ENCODE results near the gene FBXO24. TPM values are rescaled to one million over a fixed set of nuclear protein-coding genes. Genes with fewer than 3 reads are reported as not detected.

Gene FBXO24
- total and polyA plus RNA-seq, 2 of the 4 experiments (the other 2 are of a cell fraction), result 0.43 to 0.54 TPM

DNA sequence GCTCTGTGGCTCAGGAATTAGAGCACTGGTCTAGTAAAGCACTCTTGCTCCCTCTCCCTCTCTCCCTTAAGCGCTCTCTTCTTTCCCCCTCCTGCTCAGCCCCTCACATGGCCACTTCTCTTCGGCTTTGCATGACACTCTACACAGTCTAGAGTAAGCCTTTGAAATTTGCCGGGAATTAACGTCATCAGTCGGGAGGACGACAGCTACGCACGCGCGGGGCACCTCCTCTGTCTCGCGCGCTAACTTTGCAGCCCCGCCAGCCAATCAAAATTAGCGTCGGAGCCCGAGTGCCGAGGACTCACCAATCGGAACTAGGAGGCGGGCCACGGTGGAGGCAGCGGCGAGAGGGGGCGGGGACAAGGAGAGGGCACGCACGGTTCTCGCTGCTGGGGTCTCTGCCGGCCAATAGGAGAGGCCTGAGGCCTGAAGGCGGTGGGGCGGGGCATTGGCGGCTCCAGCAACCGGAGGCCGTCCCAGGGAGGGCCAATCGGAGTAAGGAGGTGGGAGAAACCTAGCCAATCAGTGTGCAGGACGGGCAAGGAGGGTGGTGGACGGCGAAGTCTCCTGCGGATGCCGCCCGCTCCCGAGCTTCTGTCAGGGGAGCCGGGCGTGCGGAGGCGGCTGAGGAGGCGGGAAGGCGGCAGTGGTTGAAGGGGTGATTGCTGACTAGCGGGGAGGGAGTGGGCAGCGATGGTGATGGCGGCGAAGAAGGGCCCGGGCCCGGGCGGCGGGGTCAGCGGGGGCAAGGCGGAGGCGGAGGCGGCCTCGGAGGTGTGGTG lies 47.3 kb upstream of the FBXO24 start, which contains the start of gene AGFG2 (continued):
- TF ChIP-seq, protein P1, sequence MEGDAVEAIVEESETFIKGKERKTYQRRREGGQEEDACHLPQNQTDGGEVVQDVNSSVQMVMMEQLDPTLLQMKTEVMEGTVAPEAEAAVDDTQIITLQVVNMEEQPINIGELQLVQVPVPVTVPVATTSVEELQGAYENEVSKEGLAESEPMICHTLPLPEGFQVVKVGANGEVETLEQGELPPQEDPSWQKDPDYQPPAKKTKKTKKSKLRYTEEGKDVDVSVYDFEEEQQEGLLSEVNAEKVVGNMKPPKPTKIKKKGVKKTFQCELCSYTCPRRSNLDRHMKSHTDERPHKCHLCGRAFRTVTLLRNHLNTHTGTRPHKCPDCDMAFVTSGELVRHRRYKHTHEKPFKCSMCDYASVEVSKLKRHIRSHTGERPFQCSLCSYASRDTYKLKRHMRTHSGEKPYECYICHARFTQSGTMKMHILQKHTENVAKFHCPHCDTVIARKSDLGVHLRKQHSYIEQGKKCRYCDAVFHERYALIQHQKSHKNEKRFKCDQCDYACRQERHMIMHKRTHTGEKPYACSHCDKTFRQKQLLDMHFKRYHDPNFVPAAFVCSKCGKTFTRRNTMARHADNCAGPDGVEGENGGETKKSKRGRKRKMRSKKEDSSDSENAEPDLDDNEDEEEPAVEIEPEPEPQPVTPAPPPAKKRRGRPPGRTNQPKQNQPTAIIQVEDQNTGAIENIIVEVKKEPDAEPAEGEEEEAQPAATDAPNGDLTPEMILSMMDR (conservative IDR thresholded peaks at IDR 0.05; ENCODE audit: low read depth, low read length), result no peak

DNA sequence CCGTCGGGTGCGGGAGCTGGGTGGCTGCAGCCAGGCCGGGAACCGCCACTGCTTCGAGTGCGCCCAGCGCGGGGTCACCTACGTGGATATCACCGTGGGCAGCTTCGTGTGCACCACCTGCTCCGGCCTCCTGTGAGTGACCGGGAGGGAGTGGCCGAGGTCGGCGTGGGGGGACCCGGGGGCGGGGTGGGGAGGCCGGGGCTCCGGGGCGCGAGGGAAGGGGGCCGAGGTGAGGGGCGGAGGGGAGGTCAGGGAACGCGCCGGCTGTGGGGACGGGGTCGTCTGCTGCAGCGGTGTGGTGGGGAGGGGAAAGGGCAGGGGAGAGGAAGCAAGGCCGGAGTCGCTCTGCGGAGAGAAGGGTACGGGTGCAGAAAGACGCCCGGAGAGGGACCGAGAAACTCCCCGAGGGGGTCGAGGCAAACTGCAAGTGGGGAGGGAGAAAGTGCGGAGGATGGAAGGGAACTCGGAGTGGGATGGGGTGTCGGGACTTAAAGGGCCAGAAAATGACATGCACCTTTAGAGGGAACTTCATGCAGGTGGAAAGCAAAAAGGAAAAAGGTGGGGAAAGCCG lies 46.6 kb upstream of the FBXO24 start:
- H3K27me3 ChIP-seq (ENCODE audit: control insufficient read depth, insufficient read depth, low read length), result no peaks in the 10 kb centered on the region
- no peak overlapping the region for H2BK15ac ChIP-seq (ENCODE audit: low read depth, low read length)
- no peak overlapping the region for H3K56ac ChIP-seq (ENCODE audit: extremely low read depth, insufficient read depth, low read length)
- WGBS, 2 experiments (ENCODE audit: extremely low coverage in 2 of 2, insufficient read length in 1 of 2), result 1% methylated on average over 29 of the region's 44 CpGs; no CpG with 5 or more reads in 1 of the 2 experiments
- no peak overlapping the region for H4K91ac ChIP-seq (ENCODE audit: insufficient read depth, low read depth, low read length)
- H3K79me1 ChIP-seq (ENCODE audit: low read depth in 1 of 2, low read length in 2 of 2), result peaks cover 16 to 17% of the 10 kb centered on the region in 2 experiments
- no peak for ATAC-seq (ENCODE audit: low read depth)
- H4K5ac ChIP-seq (ENCODE audit: low read depth, low read length), result no peak overlapping the region
- no peak overlapping the region for H2AK5ac ChIP-seq (ENCODE audit: low read depth, low read length)
- H2BK20ac ChIP-seq (ENCODE audit: low read depth, low read length), result no peak overlapping the region
- no peak overlapping the region for H3K18ac ChIP-seq (ENCODE audit: low read depth, low read length)
- peak overlapping the region; percentile 98 for H3K4me2 ChIP-seq (ENCODE audit: low read depth, low read length)
- dilution Hi-C loops (cut with HindIII; ENCODE audit: low sequenced_read_pairs, unreplicated experiment) (no loop called here), intact Hi-C loops (cut with micrococcal nuclease) (no loop called here), in situ Hi-C loops (cut with MboI; ENCODE audit: low sequenced_read_pairs) (loop anchor here (5.0 kb wide), 1 partner anchor 57 kb away; the partner anchor contains the start of gene NYAP1)
- no TSS peak for BruUV-seq (replicated peaks)
- no peak for DNase-seq
- no peaks in the 10 kb centered on the region for H3K9me1 ChIP-seq (ENCODE audit: insufficient read depth, low read length)
- H2AFZ ChIP-seq (replicated peaks; ENCODE audit: low read length, poor library complexity), result peak overlapping the region; percentile 92
- ChIA-PET POLR2A (ENCODE audit: unreplicated experiment) (no interaction called here), CTCF (interaction anchor here (1.0 to 1.1 kb wide), 2 partner anchors 31 to 57 kb away, joined by 3 read pairs; no protein-coding TSS in a partner anchor)
- H4K8ac ChIP-seq (ENCODE audit: low read depth in 2 of 2, low read length in 2 of 2), result no peak overlapping the region
- no peaks in the 10 kb centered on the region for H4K20me1 ChIP-seq (ENCODE audit: insufficient read depth, low read length)
- peak overlapping the region; percentile 71; the same call in 1 of the 2 replicates for H3K23ac ChIP-seq (ENCODE audit: low read depth, low read length)
- H3K9me3 ChIP-seq (ENCODE audit: control insufficient read depth, insufficient read depth, low read length), result no peaks in the 10 kb centered on the region
- H2BK5ac ChIP-seq (ENCODE audit: low read depth, low read length, poor library complexity, severe bottlenecking), result no peak overlapping the region
- H3K9ac ChIP-seq (ENCODE audit: low read depth, low read length), result peak overlapping the region; percentile 24
- no peaks in the 10 kb centered on the region for H3K36me3 ChIP-seq (ENCODE audit: control insufficient read depth, insufficient read depth, low read length)
- H2BK120ac ChIP-seq (ENCODE audit: low read depth, low read length), result no peak overlapping the region
- TF ChIP-seq POLR2A (IDR thresholded peaks at IDR 0.05; ENCODE audit: low read depth, low read length), result no peak
- TF ChIP-seq MAZ (IDR thresholded peaks at IDR 0.05; ENCODE audit: borderline replicate concordance, low read depth, low read length), result no peak
- TF ChIP-seq MAFK (IDR thresholded peaks at IDR 0.05; ENCODE audit: low read depth, low read length), result no peak
- no peak for TF ChIP-seq CEBPB (IDR thresholded peaks at IDR 0.05; ENCODE audit: low read depth, low read length)
- no peak for TF ChIP-seq NFE2L2 (IDR thresholded peaks at IDR 0.05; ENCODE audit: low read depth, low read length)
- H3K4me1 ChIP-seq (ENCODE audit: control insufficient read depth, insufficient read depth, low read length), result peaks cover 3% of the 10 kb centered on the region
- peak overlapping the region; percentile 70 for H2AK9ac ChIP-seq (replicated peaks; ENCODE audit: low read depth, low read length, poor library complexity)
- no peak overlapping the region for H3K14ac ChIP-seq (replicated peaks; ENCODE audit: low read depth, low read length)
- peak overlapping the region; percentile 61 for H3K4me3 ChIP-seq (ENCODE audit: insufficient read depth, low read depth, low read length)
- no peak overlapping the region; the same call in 1 of the 2 replicates for H3K27ac ChIP-seq (ENCODE audit: insufficient read depth, low read length)
- no peak overlapping the region for H3K4ac ChIP-seq (ENCODE audit: low read depth, low read length)

Measured in IMR-90 (cell line).